Keratinocyte (primary cell): Measurements from ENCODE around the gene RFX2. TPM values are rescaled to one million over a fixed set of nuclear protein-coding genes. Genes with fewer than 3 reads are reported as not detected.

Experiments
- DNase-seq: peaks from one replicate; pipeline ENCODE4 v3.0.0-alpha.2; 2011; ENCODE audit warnings: low read depth, missing footprints, low spot score
- FAIRE-seq: peaks from 2 replicates; lab custom pipeline; 2011; peaks lifted over from hg19 to GRCh38; lab: Jason Lieb, UNC
- H2AFZ ChIP-seq: 2 replicates; pipeline ENCODE4 v1.6.0; 2012; ENCODE audit warnings: low read length, control low read depth, inconsistent platforms; ENCODE audit not compliant: control insufficient read depth
- H3K27ac ChIP-seq: 2 replicates; pipeline ENCODE4 v1.5.1; 2011; ENCODE audit warnings: low read length; ENCODE audit not compliant: control insufficient read depth, insufficient read depth
- H3K27me3 ChIP-seq: 3 replicates; pipeline ENCODE4 v1.6.0; 2011; ENCODE audit warnings: low read length; ENCODE audit not compliant: control insufficient read depth, insufficient read depth; ENCODE audit errors: extremely low read depth
- H3K36me3 ChIP-seq, 2 experiments: 2 replicates in 1 of 2; 3 replicates in 1 of 2; pipeline ENCODE4 v1.5.1; 2011; ENCODE audit warnings: low read length in 2 of 2, mild to moderate bottlenecking in 1 of 2; ENCODE audit not compliant: control insufficient read depth in 2 of 2, insufficient read depth in 2 of 2; ENCODE audit errors: extremely low read depth in 1 of 2
- H3K4me1 ChIP-seq: 3 replicates; pipeline ENCODE4 v1.5.1; 2011; ENCODE audit warnings: low read length; ENCODE audit not compliant: control insufficient read depth, insufficient read depth; ENCODE audit errors: extremely low read depth
- H3K4me2 ChIP-seq: 3 replicates; pipeline ENCODE4 v1.6.0; 2011; ENCODE audit warnings: low read depth, low read length; ENCODE audit not compliant: control insufficient read depth, insufficient read depth; ENCODE audit errors: extremely low read depth
- H3K4me3 ChIP-seq, 3 experiments: fragments of 200-600 bp in 1 of 3; sonication (generic) in 1 of 3; 2 replicates in 2 of 3; 3 replicates in 1 of 3; pipeline ENCODE4 v1.5.1; 2011 to 2016; ENCODE audit warnings: low read length in 3 of 3, mild to moderate bottlenecking in 3 of 3, control low read depth in 2 of 3, inconsistent platforms in 1 of 3, low read depth in 1 of 3, mixed read lengths in 1 of 3, mixed run types in 1 of 3, moderate library complexity in 1 of 3; ENCODE audit not compliant: control insufficient read depth in 2 of 3, insufficient read depth in 2 of 3; ENCODE audit errors: extremely low read depth in 1 of 3
- H3K79me2 ChIP-seq: 2 replicates; pipeline ENCODE4 v1.6.0; 2012; ENCODE audit warnings: low read length; ENCODE audit not compliant: control insufficient read depth, insufficient read depth
- H3K9ac ChIP-seq: 3 replicates; pipeline ENCODE4 v1.6.0; 2011; ENCODE audit warnings: low read length; ENCODE audit not compliant: control insufficient read depth, insufficient read depth; ENCODE audit errors: extremely low read depth
- H3K9me1 ChIP-seq: 3 replicates; pipeline ENCODE4 v1.6.0; 2011; ENCODE audit warnings: low read length; ENCODE audit not compliant: control insufficient read depth, insufficient read depth; ENCODE audit errors: extremely low read depth
- H3K9me3 ChIP-seq: 2 replicates; pipeline ENCODE4 v1.5.1; 2012; ENCODE audit warnings: low read depth, low read length; ENCODE audit not compliant: control insufficient read depth
- H4K20me1 ChIP-seq: 3 replicates; pipeline ENCODE4 v1.6.0; 2011; ENCODE audit warnings: low read length; ENCODE audit not compliant: control insufficient read depth, insufficient read depth; ENCODE audit errors: extremely low read depth
- CTCF ChIP-seq, 3 experiments: IDR thresholded peaks in 1 of 3; conservative IDR thresholded peaks in 1 of 3; optimal IDR thresholded peaks in 1 of 3; 2 replicates in 2 of 3; 3 replicates in 1 of 3; pipeline versions ENCODE3 to v1.5.1; 2011; ENCODE audit warnings: low read length in 3 of 3, mild to moderate bottlenecking in 3 of 3, moderate library complexity in 2 of 3, control low read depth in 1 of 3, inconsistent platforms in 1 of 3; ENCODE audit not compliant: insufficient read depth in 2 of 3; ENCODE audit errors: extremely low read depth in 1 of 3
- EZH2 ChIP-seq: IDR thresholded peaks from one replicate; pipeline ENCODE4 v1.6.1; 2012; ENCODE audit warnings: inconsistent platforms, mild to moderate bottlenecking, low read length, moderate library complexity
- dilution Hi-C: fragments of 300-500 bp; cut with MboI; formaldehyde crosslinking; loops from one replicate; pipeline ENCODE4 v1.7.0; 2020; ENCODE audit warnings: low sequenced_read_pairs; ENCODE audit not compliant: extremely low pct_ligation_motif_present
- polyA plus RNA-seq, 5 experiments: library from polyadenylated mRNA; depleted of rRNA in 3 of 5; stranded (reverse) in 3 of 5; stranded (forward) in 1 of 5; unstranded in 1 of 5; fragments of >200 nt; gene quantifications; 1 replicate in 1 of 5; 2 replicates in 3 of 5; 3 replicates in 1 of 5; pipeline versions ENCODE4 v1.2.1 to v1.2.3, GENCODE V29; 2011 to 2012; ENCODE audit warnings: missing spikeins in 2 of 5, low read depth in 1 of 5, low replicate concordance in 1 of 5

RFX2 gene
- polyA plus RNA-seq, 1 donor (not counting 4 experiments of a cell fraction or from before 2014, with no cell fraction given): 5.8 TPM

GRCh38 chr19:5995606-5996005, 114.7 kb downstream of the RFX2 start:
- no peaks in the 10 kb centered on the region for H4K20me1 ChIP-seq
- dilution Hi-C loops: no loop called here
- no peaks in the 10 kb centered on the region for H3K9me1 ChIP-seq
- FAIRE-seq: no peak
- no peaks in the 10 kb centered on the region for H3K9me3 ChIP-seq
- H3K4me3 ChIP-seq: no peak overlapping the region
- H3K27me3 ChIP-seq: no peaks in the 10 kb centered on the region
- H3K36me3 ChIP-seq: peaks cover 0 to 14% of the 10 kb centered on the region in 2 experiments
- H3K4me2 ChIP-seq: no peak overlapping the region
- no peak for TF ChIP-seq EZH2
- TF ChIP-seq CTCF (optimal IDR thresholded peaks at IDR 0.05 in 1 of 3, IDR thresholded peaks at IDR 0.05 in 1 of 3, conservative IDR thresholded peaks at IDR 0.05 in 1 of 3; ENCODE audit: extremely low read depth in 1 of 3, insufficient read depth in 2 of 3, low read length in 3 of 3): no peak
- H3K4me1 ChIP-seq: no peaks in the 10 kb centered on the region
- no peak overlapping the region for H2AFZ ChIP-seq
- no peak for DNase-seq
- no peaks in the 10 kb centered on the region for H3K79me2 ChIP-seq
- H3K9ac ChIP-seq: no peak overlapping the region
- H3K27ac ChIP-seq: no peak overlapping the region

GRCh38 chr19:5994405-5995165, 115.7 kb downstream of the RFX2 start:
- no peaks in the 10 kb centered on the region for H3K27me3 ChIP-seq
- FAIRE-seq (no peak), DNase-seq (no peak)
- H3K4me3 ChIP-seq: no peak overlapping the region
- no peaks in the 10 kb centered on the region for H3K9me3 ChIP-seq
- no peak overlapping the region for H3K27ac ChIP-seq
- H4K20me1 ChIP-seq: no peaks in the 10 kb centered on the region
- no peaks in the 10 kb centered on the region for H3K9me1 ChIP-seq
- H3K36me3 ChIP-seq: peaks cover 0 to 11% of the 10 kb centered on the region in 2 experiments
- no peaks in the 10 kb centered on the region for H3K4me1 ChIP-seq
- H3K4me2 ChIP-seq: no peak overlapping the region
- H3K9ac ChIP-seq: no peak overlapping the region
- H2AFZ ChIP-seq: no peak overlapping the region
- dilution Hi-C loops: no loop called here
- TF ChIP-seq CTCF (optimal IDR thresholded peaks at IDR 0.05 in 1 of 3, IDR thresholded peaks at IDR 0.05 in 1 of 3, conservative IDR thresholded peaks at IDR 0.05 in 1 of 3; ENCODE audit: extremely low read depth in 1 of 3, insufficient read depth in 2 of 3, low read length in 3 of 3): no peak
- no peaks in the 10 kb centered on the region for H3K79me2 ChIP-seq
